HepG2 (cell line): ENCODE results near the gene PKLR. TPM values are rescaled to one million over a fixed set of nuclear protein-coding genes. Genes with fewer than 3 reads are reported as not detected.

Experiments used
- BRF2 ChIP-seq: sonication (generic); formaldehyde crosslinking; IDR thresholded peaks from 2 replicates; pipeline ENCODE4 v1.8.1; 2022; ENCODE audit warnings: mild to moderate bottlenecking, missing genetic modification reagents
- FOXA1 ChIP-seq, 2 experiments: fragments of 450-650 bp in 1 of 2; sonication (generic) in 1 of 2; formaldehyde crosslinking in 1 of 2; IDR thresholded peaks; 2 replicates each; pipeline versions ENCODE4 v1.4.0 to v1.6.1; 2016 to 2020; ENCODE audit warnings: missing genetic modification reagents in 1 of 2
- HES4 ChIP-seq: sonication (generic); formaldehyde crosslinking; IDR thresholded peaks from 2 replicates; pipeline ENCODE4 v1.9.0; 2021; ENCODE audit warnings: mild to moderate bottlenecking, missing genetic modification reagents, borderline replicate concordance
- MED1 ChIP-seq: sonication (generic); formaldehyde crosslinking; IDR thresholded peaks from 2 replicates; pipeline ENCODE4 v1.4.0; 2020; ENCODE audit warnings: missing genetic modification reagents
- PCBP1 ChIP-seq: fragments of 200-400 bp; formaldehyde crosslinking; IDR thresholded peaks from 2 replicates; pipeline ENCODE4 v1.6.1; 2017; ENCODE audit warnings: mild to moderate bottlenecking, low read depth, low read length, borderline replicate concordance
- SATB2 ChIP-seq: sonication (generic); formaldehyde crosslinking; IDR thresholded peaks from 2 replicates; pipeline ENCODE4 v1.5.0; 2020; ENCODE audit warnings: missing genetic modification reagents
- SMAD3 ChIP-seq: sonication (generic); formaldehyde crosslinking; IDR thresholded peaks from 2 replicates; pipeline ENCODE4 v1.4.0; 2020; ENCODE audit warnings: missing genetic modification reagents
- SOX6 ChIP-seq, 2 experiments: fragments of 450-650 bp in 1 of 2; sonication (generic) in 1 of 2; formaldehyde crosslinking in 1 of 2; IDR thresholded peaks; 2 replicates each; pipeline versions ENCODE4 v1.4.0 to v1.6.1; 2017 to 2020; ENCODE audit warnings: antibody characterized with exemption in 1 of 2, mild to moderate bottlenecking in 1 of 2, missing genetic modification reagents in 1 of 2
- TOPORS ChIP-seq: sonication (generic); formaldehyde crosslinking; IDR thresholded peaks from 2 replicates; pipeline ENCODE4 v1.8.0; 2023; ENCODE audit warnings: mild to moderate bottlenecking, missing genetic modification reagents
- USF2 ChIP-seq, 2 experiments: sonication (generic) in 1 of 2; formaldehyde crosslinking in 1 of 2; IDR thresholded peaks; 2 replicates each; pipeline versions ENCODE4 v1.5.1 to v1.6.1; 2011 to 2020; ENCODE audit warnings: borderline replicate concordance in 1 of 2, low read depth in 1 of 2, low read length in 1 of 2, mild to moderate bottlenecking in 1 of 2, missing genetic modification reagents in 1 of 2, moderate library complexity in 1 of 2
- ZNF276 ChIP-seq: sonication (generic); formaldehyde crosslinking; IDR thresholded peaks from 2 replicates; pipeline ENCODE4 v1.4.0; 2020; ENCODE audit warnings: mild to moderate bottlenecking, low read depth, missing genetic modification reagents
- ZNF280D ChIP-seq: sonication (generic); formaldehyde crosslinking; IDR thresholded peaks from 2 replicates; pipeline ENCODE4 v1.5.1; 2020; ENCODE audit warnings: mild to moderate bottlenecking, missing genetic modification reagents
- ZNF331 ChIP-seq: sonication (generic); formaldehyde crosslinking; IDR thresholded peaks from 2 replicates; pipeline ENCODE4 v1.4.0; 2020; ENCODE audit warnings: missing genetic modification reagents
- ZNF749 ChIP-seq: sonication (generic); formaldehyde crosslinking; IDR thresholded peaks from 2 replicates; pipeline ENCODE4 v1.8.0; 2022; ENCODE audit warnings: mild to moderate bottlenecking, missing genetic modification reagents, moderate library complexity, borderline replicate concordance
- polyA plus RNA-seq, 8 experiments: library from polyadenylated mRNA; depleted of rRNA in 3 of 8; stranded (reverse) in 7 of 8; unstranded in 1 of 8; fragments of >200 nt; fragmentation: Illumina TruSeq in 4 of 8; extraction: Trizol in 4 of 8; gene quantifications; 2 replicates each; pipeline versions ENCODE4 v1.2.1 to v1.2.3, GENCODE V29; 2011 to 2016; ENCODE audit warnings: low read depth in 4 of 8, missing spikeins in 1 of 8, mixed read lengths in 1 of 8; ENCODE audit not compliant: insufficient read depth in 1 of 8
- total RNA-seq, 5 experiments: library from RNA; depleted of rRNA; stranded (reverse); fragments of >200 nt; fragmentation: Illumina TruSeq; extraction: Trizol; gene quantifications; 2 replicates each; pipeline ENCODE4 v1.2.3, GENCODE V29; 2016; ENCODE audit warnings: low read depth in 1 of 5
- TF ChIP-seq, protein P1 (sequence below): sonication (generic); formaldehyde crosslinking; IDR thresholded peaks from 2 replicates; pipeline ENCODE4 v1.4.0; 2020; ENCODE audit warnings: mild to moderate bottlenecking, missing genetic modification reagents
- TF ChIP-seq, protein P2 (sequence below): sonication (generic); formaldehyde crosslinking; IDR thresholded peaks from 2 replicates; pipeline ENCODE4 v1.5.0; 2020; ENCODE audit warnings: mild to moderate bottlenecking, low read depth, missing genetic modification reagents, borderline replicate concordance

The PKLR gene
- total and polyA plus RNA-seq, 2 of the 13 experiments (the other 11 are each of a cell fraction or from before 2014, with no cell fraction given) = 10.3 to 29.3 TPM

- TF ChIP-seq, protein P1, sequence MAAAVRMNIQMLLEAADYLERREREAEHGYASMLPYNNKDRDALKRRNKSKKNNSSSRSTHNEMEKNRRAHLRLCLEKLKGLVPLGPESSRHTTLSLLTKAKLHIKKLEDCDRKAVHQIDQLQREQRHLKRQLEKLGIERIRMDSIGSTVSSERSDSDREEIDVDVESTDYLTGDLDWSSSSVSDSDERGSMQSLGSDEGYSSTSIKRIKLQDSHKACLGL (CRISPR knock-in tag) = 0 out of 2 replicates have a peak, but pooled peaks have one; percentile 20
- no peak for TF ChIP-seq ZNF749 (CRISPR knock-in tag)
- TF ChIP-seq SOX6 (IDR thresholded peaks at IDR 0.05) = no peak
- peak; percentile 54 for TF ChIP-seq SOX6 (CRISPR knock-in tag; IDR thresholded peaks at IDR 0.05)
- TF ChIP-seq ZNF331 (CRISPR knock-in tag) = peak; percentile 42; the same call in 1 of the 2 replicates
- no peak; the same call in 1 of the 2 replicates for TF ChIP-seq TOPORS (CRISPR knock-in tag)
- peak; percentile 75 for TF ChIP-seq USF2 (IDR thresholded peaks at IDR 0.05; ENCODE audit: low read depth, low read length)
- peak; percentile 89; the same call in 1 of the 2 replicates for TF ChIP-seq USF2 (CRISPR knock-in tag; IDR thresholded peaks at IDR 0.05; ENCODE audit: borderline replicate concordance)
- TF ChIP-seq ZNF280D = no peak
- TF ChIP-seq MED1 (CRISPR knock-in tag) = peak; percentile 87
- TF ChIP-seq SATB2 (CRISPR knock-in tag) = no peak
- TF ChIP-seq FOXA1 (IDR thresholded peaks at IDR 0.05) = no peak
- peak; percentile 22; the same call in 1 of the 2 replicates for TF ChIP-seq FOXA1 (CRISPR knock-in tag; IDR thresholded peaks at IDR 0.05)
- TF ChIP-seq ZNF276 = no peak
- peak; percentile 79; the same call in 1 of the 2 replicates for TF ChIP-seq HES4
- no peak for TF ChIP-seq SMAD3 (CRISPR knock-in tag)
- TF ChIP-seq, protein P2, sequence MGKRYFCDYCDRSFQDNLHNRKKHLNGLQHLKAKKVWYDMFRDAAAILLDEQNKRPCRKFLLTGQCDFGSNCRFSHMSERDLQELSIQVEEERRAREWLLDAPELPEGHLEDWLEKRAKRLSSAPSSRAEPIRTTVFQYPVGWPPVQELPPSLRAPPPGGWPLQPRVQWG (CRISPR knock-in tag) = no peak
- no peak for TF ChIP-seq PCBP1
- 0 out of 2 replicates have a peak, but pooled peaks have one; percentile 36 for TF ChIP-seq BRF2 (CRISPR knock-in tag)
Observed at GRCh38 chr1:155273343-155274245, 27.6 kb downstream of the PKLR start, which contains the start of gene CLK2 (continued).
